HG03354 (cell line): ENCODE data around the gene SSNA1.

Experiments
- ATAC-seq: cut with Tn5 transposase; IDR thresholded peaks from one replicate; pipeline ENCODE4 v1.9.1; 2021; ENCODE audit warnings: mild to moderate bottlenecking; ENCODE audit not compliant: unreplicated experiment, poor library complexity, severe bottlenecking

The SSNA1 gene

GRCh38 chr9:137227853-137228505 is 39.5 kb downstream of the SSNA1 start:
- ATAC-seq, result no peak

- no peak for ATAC-seq
Observed at GRCh38 chr9:137228506-137228967, 40.1 kb downstream of the SSNA1 start.

GRCh38 chr9:137228968-137229896 is 40.8 kb downstream of the SSNA1 start:
- no peak for ATAC-seq

- no peak for ATAC-seq
Observed at GRCh38 chr9:137229903-137230704, 41.6 kb downstream of the SSNA1 start.

- ATAC-seq, result no peak
Observed at GRCh38 chr9:137230705-137231371, 42.4 kb downstream of the SSNA1 start, which contains the start of gene SLC34A3. SLC34A3 (plus strand) TSS chr9:137230901; CDS start chr9:137231703, 802 bp downstream.

GRCh38 chr9:137231372-137232039 is 43.0 kb downstream of the SSNA1 start:
- ATAC-seq, result no peak

- no peak for ATAC-seq
Observed at GRCh38 chr9:137232101-137232500, 43.6 kb downstream of the SSNA1 start.

GRCh38 chr9:137232510-137232909 is 44.0 kb downstream of the SSNA1 start:
- no peak for ATAC-seq

GRCh38 chr9:137233143-137233980 is 44.9 kb downstream of the SSNA1 start:
- ATAC-seq, result no peak

GRCh38 chr9:137234055-137234697 is 45.7 kb downstream of the SSNA1 start:
- ATAC-seq, result no peak

GRCh38 chr9:137234758-137235423 is 46.4 kb downstream of the SSNA1 start:
- no peak for ATAC-seq

- no peak for ATAC-seq
Observed at GRCh38 chr9:137235424-137236237, 47.2 kb downstream of the SSNA1 start.

GRCh38 chr9:137236238-137236935 is 47.9 kb downstream of the SSNA1 start:
- peak; percentile 25 for ATAC-seq

GRCh38 chr9:137236936-137237421 is 48.5 kb downstream of the SSNA1 start:
- ATAC-seq, result no peak
